ENCODE results near the gene FYN. TPM values are rescaled to one million over a fixed set of nuclear protein-coding genes. Genes with fewer than 3 reads are reported as not detected.

The FYN gene
- total RNA-seq, 2 donors from 2014 or later: 25.7 to 83.1 TPM

GRCh38 chr6:111804627-111805235 lies 68.5 kb downstream of the FYN start:
- Histone ChIP-seq H3K27me3 (no peaks in the 10 kb centered on the region), H3K4me3 (no peak overlapping the region), H3K4me1 (no peaks in the 10 kb centered on the region), H3K9me3 (no peaks in the 10 kb centered on the region), H3K27ac (no peak overlapping the region), H3K36me3 (replicated peaks in 1 of 2; ENCODE audit: insufficient read depth in 1 of 2, low read depth in 2 of 2) (no peaks in the 10 kb centered on the region)
- TF ChIP-seq POLR2A (IDR thresholded peaks at IDR 0.05) (no peak), CTCF (IDR thresholded peaks at IDR 0.05) (no peak)
- WGBS, 2 donors: 46 to 53% methylated on average over 8 of the region's 8 CpGs
- ATAC-seq (peak; percentile 21), DNase-seq (peak in 2 of 4 donors; percentile 10 to 41)
- intact Hi-C loops (cut with DNase I): no loop called here

GRCh38 chr6:111803804-111804203 lies 69.4 kb downstream of the FYN start:
- no peaks in the 10 kb centered on the region for H3K4me1 ChIP-seq
- 73 to 80% methylated on average over 5 of the region's 5 CpGs for WGBS, 2 donors

GRCh38 chr6:111803371-111803770 lies 69.9 kb downstream of the FYN start:
- H3K4me3 ChIP-seq: no peak overlapping the region
- no peak for DNase-seq
- intact Hi-C loops (cut with DNase I): no loop called here
- ATAC-seq: no peak
- no peaks in the 10 kb centered on the region for H3K36me3 ChIP-seq (replicated peaks in 1 of 2; ENCODE audit: insufficient read depth in 1 of 2, low read depth in 2 of 2)
- no peaks in the 10 kb centered on the region for H3K27me3 ChIP-seq
- no peak overlapping the region for H3K27ac ChIP-seq
- 92 to 95% methylated on average over 1 of the region's 1 CpG for WGBS, 2 donors
- no peaks in the 10 kb centered on the region for H3K9me3 ChIP-seq
- no peaks in the 10 kb centered on the region for H3K4me1 ChIP-seq
- TF ChIP-seq CTCF (IDR thresholded peaks at IDR 0.05) (no peak), POLR2A (IDR thresholded peaks at IDR 0.05) (no peak)

More at GRCh38 chr6:111803804-111804203, 69.4 kb downstream of the FYN start:
- no peaks in the 10 kb centered on the region for H3K36me3 ChIP-seq (replicated peaks in 1 of 2; ENCODE audit: insufficient read depth in 1 of 2, low read depth in 2 of 2)
- intact Hi-C loops (cut with DNase I): no loop called here
- no peaks in the 10 kb centered on the region for H3K9me3 ChIP-seq
- H3K27ac ChIP-seq: no peak overlapping the region
- TF ChIP-seq CTCF (IDR thresholded peaks at IDR 0.05): no peak
- no peak for TF ChIP-seq POLR2A (IDR thresholded peaks at IDR 0.05)
- no peak for ATAC-seq
- H3K4me3 ChIP-seq: no peak overlapping the region
- no peaks in the 10 kb centered on the region for H3K27me3 ChIP-seq
- DNase-seq: no peak

- no peaks in the 10 kb centered on the region for H3K27me3 ChIP-seq
- DNase-seq (no peak), ATAC-seq (no peak)
- intact Hi-C loops (cut with DNase I): no loop called here
- no peaks in the 10 kb centered on the region for H3K4me1 ChIP-seq
- H3K9me3 ChIP-seq: no peaks in the 10 kb centered on the region
- no peak overlapping the region for H3K27ac ChIP-seq
- TF ChIP-seq CTCF (IDR thresholded peaks at IDR 0.05): no peak
- TF ChIP-seq POLR2A (IDR thresholded peaks at IDR 0.05): no peak
- no peak overlapping the region for H3K4me3 ChIP-seq
- WGBS, 2 donors: 78 to 83% methylated on average over 2 of the region's 2 CpGs
- H3K36me3 ChIP-seq (replicated peaks in 1 of 2; ENCODE audit: insufficient read depth in 1 of 2, low read depth in 2 of 2): no peaks in the 10 kb centered on the region
Measured at GRCh38 chr6:111802720-111803330, 70.4 kb downstream of the FYN start.

GRCh38 chr6:111802015-111802414 lies 71.2 kb downstream of the FYN start:
- intact Hi-C loops (cut with DNase I): no loop called here
- ATAC-seq (no peak), DNase-seq (no peak)
- Histone ChIP-seq H3K4me1 (no peaks in the 10 kb centered on the region), H3K27ac (no peak overlapping the region), H3K9me3 (no peaks in the 10 kb centered on the region), H3K27me3 (no peaks in the 10 kb centered on the region), H3K4me3 (no peak overlapping the region), H3K36me3 (replicated peaks in 1 of 2; ENCODE audit: insufficient read depth in 1 of 2, low read depth in 2 of 2) (no peaks in the 10 kb centered on the region)
- TF ChIP-seq POLR2A (IDR thresholded peaks at IDR 0.05): no peak
- TF ChIP-seq CTCF (IDR thresholded peaks at IDR 0.05): no peak
